Osteoblast (primary cell): Measurements from ENCODE around the gene ELL2. TPM values are rescaled to one million over a fixed set of nuclear protein-coding genes. Genes with fewer than 3 reads are reported as not detected.

Source experiments
- DNase-seq: peaks from one replicate; pipeline ENCODE4 v3.0.0; 2011; ENCODE audit warnings: low spot score, mixed read lengths; ENCODE audit not compliant: insufficient read length; ENCODE audit errors: missing footprints
- H2AFZ ChIP-seq: 2 replicates; pipeline ENCODE4 v1.6.0; 2011; ENCODE audit warnings: mild to moderate bottlenecking, low read length
- H3K27ac ChIP-seq: 2 replicates; pipeline ENCODE4 v1.5.1; 2011; ENCODE audit warnings: mild to moderate bottlenecking, low read depth, low read length, moderate library complexity
- H3K27me3 ChIP-seq: 2 replicates; pipeline ENCODE4 v1.6.0; 2012; ENCODE audit warnings: mild to moderate bottlenecking, control low read depth, inconsistent platforms, low read length, moderate library complexity; ENCODE audit not compliant: insufficient read depth
- H3K36me3 ChIP-seq: 2 replicates; pipeline ENCODE4 v1.5.1; 2011; ENCODE audit warnings: mild to moderate bottlenecking, low read length, control low read depth, moderate library complexity; ENCODE audit not compliant: insufficient read depth
- H3K4me1 ChIP-seq: 2 replicates; pipeline ENCODE4 v1.5.1; 2011; ENCODE audit warnings: mild to moderate bottlenecking, low read length, control low read depth, moderate library complexity; ENCODE audit not compliant: insufficient read depth
- H3K4me2 ChIP-seq: 2 replicates; pipeline ENCODE4 v1.6.0; 2011; ENCODE audit warnings: mild to moderate bottlenecking, low read length; ENCODE audit not compliant: insufficient read depth
- H3K4me3 ChIP-seq: fragments of 200-600 bp; sonication (generic); 3 replicates; pipeline ENCODE4 v1.5.1; 2012; ENCODE audit warnings: mild to moderate bottlenecking, low read length, inconsistent platforms; ENCODE audit not compliant: insufficient read depth
- H3K79me2 ChIP-seq: 2 replicates; pipeline ENCODE4 v1.6.0; 2012; ENCODE audit warnings: mild to moderate bottlenecking, low read length, control low read depth, inconsistent platforms; ENCODE audit not compliant: insufficient read depth
- H3K9me3 ChIP-seq: 2 replicates; pipeline ENCODE4 v1.5.1; 2011; ENCODE audit warnings: low read depth, low read length, control low read depth
- H4K20me1 ChIP-seq: 2 replicates; pipeline ENCODE4 v1.6.0; 2012; ENCODE audit warnings: mild to moderate bottlenecking, low read length, control low read depth; ENCODE audit not compliant: insufficient read depth
- total RNA-seq: library from RNA; depleted of rRNA; stranded (reverse); fragments of >200 nt; gene quantifications from 2 replicates; pipeline ENCODE4 v1.2.3, GENCODE V29; 2012
- TF ChIP-seq, protein P1 (sequence below): IDR thresholded peaks from 2 replicates; pipeline ENCODE4 v1.5.1; 2011; ENCODE audit warnings: mild to moderate bottlenecking, low read depth, low read length, moderate library complexity; ENCODE audit errors: extremely low read depth

Gene ELL2
- total RNA-seq, 1 donor, result 123 TPM

DNA sequence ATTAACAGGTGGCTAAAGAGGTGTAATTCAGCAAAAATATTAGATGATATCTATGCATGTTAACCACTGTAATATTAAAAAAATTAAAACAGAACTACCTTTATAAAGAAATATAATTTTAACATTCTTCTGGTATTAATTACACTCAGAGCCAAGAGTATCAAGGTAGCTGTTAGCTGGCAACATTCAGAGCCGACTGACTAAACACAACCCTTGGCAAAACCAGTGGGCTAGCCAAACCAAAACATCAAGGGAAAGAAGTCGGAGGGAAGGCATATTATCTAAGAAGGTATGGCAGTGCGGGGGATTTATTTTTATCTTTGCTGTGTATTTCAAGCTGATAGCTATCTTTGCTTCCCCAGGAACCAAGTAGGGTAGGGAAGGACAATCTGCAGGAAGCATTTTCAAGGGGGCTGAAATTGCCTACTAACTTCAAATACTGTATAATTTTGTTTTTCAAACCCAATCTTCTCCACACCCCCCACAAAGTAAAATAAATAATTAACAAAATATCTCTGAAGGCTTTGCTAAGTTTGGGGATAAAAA lies 24.0 kb downstream of the ELL2 start:
- H3K79me2 ChIP-seq, result peaks cover 95% of the 10 kb centered on the region
- H3K27me3 ChIP-seq, result no peaks in the 10 kb centered on the region
- H3K36me3 ChIP-seq, result peaks cover 20% of the 10 kb centered on the region
- H3K4me1 ChIP-seq, result peaks cover 40% of the 10 kb centered on the region
- H3K9me3 ChIP-seq, result no peaks in the 10 kb centered on the region
- H4K20me1 ChIP-seq, result peaks cover 44% of the 10 kb centered on the region
- no peak for DNase-seq
- no peak overlapping the region for H3K4me3 ChIP-seq
- no peak overlapping the region for H2AFZ ChIP-seq
- no peak overlapping the region for H3K27ac ChIP-seq
- no peak overlapping the region for H3K4me2 ChIP-seq
- TF ChIP-seq, protein P1, sequence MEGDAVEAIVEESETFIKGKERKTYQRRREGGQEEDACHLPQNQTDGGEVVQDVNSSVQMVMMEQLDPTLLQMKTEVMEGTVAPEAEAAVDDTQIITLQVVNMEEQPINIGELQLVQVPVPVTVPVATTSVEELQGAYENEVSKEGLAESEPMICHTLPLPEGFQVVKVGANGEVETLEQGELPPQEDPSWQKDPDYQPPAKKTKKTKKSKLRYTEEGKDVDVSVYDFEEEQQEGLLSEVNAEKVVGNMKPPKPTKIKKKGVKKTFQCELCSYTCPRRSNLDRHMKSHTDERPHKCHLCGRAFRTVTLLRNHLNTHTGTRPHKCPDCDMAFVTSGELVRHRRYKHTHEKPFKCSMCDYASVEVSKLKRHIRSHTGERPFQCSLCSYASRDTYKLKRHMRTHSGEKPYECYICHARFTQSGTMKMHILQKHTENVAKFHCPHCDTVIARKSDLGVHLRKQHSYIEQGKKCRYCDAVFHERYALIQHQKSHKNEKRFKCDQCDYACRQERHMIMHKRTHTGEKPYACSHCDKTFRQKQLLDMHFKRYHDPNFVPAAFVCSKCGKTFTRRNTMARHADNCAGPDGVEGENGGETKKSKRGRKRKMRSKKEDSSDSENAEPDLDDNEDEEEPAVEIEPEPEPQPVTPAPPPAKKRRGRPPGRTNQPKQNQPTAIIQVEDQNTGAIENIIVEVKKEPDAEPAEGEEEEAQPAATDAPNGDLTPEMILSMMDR, result no peak

DNA sequence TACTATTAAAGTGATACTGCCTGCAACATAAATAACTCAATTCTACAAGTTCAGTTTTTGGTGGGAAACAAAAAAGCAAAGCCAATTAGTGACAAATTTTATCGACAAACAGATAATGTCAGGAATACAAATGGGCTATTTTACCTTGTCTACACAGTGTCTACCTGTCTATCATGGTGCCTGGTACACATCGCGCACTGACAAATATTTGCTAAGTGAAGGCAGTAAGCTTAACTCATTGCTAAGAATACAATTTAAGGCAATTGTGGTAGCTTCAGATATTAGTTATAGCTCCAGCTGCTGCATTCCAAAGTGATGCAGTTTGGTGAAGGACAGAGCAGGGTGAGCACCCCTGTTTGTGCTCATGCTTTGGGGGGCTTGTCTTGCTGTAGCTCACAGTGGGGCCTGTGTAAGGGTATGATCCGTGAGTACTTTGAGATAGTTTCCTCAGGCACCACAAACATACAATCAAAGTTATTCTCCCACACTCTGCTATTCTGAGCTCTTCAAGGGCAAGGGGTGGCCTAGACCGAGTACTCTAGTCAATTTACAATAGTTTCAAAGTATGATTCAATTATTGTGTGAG lies 24.7 kb downstream of the ELL2 start:
- H3K4me2 ChIP-seq, result no peak overlapping the region
- peaks cover 97% of the 10 kb centered on the region for H3K79me2 ChIP-seq
- H3K27me3 ChIP-seq, result no peaks in the 10 kb centered on the region
- H3K36me3 ChIP-seq, result peaks cover 20% of the 10 kb centered on the region
- peaks cover 38% of the 10 kb centered on the region for H3K4me1 ChIP-seq
- H3K9me3 ChIP-seq, result no peaks in the 10 kb centered on the region
- peaks cover 39% of the 10 kb centered on the region for H4K20me1 ChIP-seq
- TF ChIP-seq, protein P1, result no peak
- H3K4me3 ChIP-seq, result no peak overlapping the region
- DNase-seq, result peak; percentile 71
- H3K27ac ChIP-seq, result peak overlapping the region; percentile 40
- no peak overlapping the region for H2AFZ ChIP-seq

DNA sequence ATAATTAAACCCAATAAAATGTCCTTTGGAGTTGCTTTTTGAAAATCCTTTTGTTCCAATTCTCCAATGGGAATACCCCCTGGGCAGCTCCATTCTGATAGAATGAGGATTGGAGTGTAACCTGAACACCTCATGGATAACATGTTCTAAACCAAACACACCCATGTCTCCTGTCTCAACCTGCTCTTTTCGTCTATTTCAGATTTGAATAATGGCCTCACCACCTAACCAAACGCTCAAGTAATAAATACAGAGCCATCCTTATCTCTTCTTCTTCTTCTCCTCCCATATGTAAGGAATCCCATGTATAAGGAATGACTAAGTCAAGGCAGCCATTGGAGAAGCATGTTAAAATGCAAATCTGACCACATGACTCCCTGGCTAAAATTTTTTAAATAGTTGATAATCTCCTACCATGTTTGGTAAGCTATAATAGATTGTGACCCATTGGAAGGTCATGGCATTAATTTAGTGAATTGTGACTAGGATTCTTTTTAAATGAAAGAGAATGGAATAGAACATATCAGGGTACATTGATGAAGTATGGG lies 26.0 kb downstream of the ELL2 start:
- Histone ChIP-seq H3K27me3 (no peaks in the 10 kb centered on the region), H3K9me3 (no peaks in the 10 kb centered on the region), H3K36me3 (peaks cover 23% of the 10 kb centered on the region), H3K4me1 (peaks cover 35% of the 10 kb centered on the region), H3K4me3 (no peak overlapping the region), H3K79me2 (peaks cover 96% of the 10 kb centered on the region), H4K20me1 (peaks cover 36% of the 10 kb centered on the region), H3K27ac (no peak overlapping the region), H3K4me2 (no peak overlapping the region), H2AFZ (no peak overlapping the region)
- TF ChIP-seq, protein P1, result no peak
- no peak for DNase-seq

DNA sequence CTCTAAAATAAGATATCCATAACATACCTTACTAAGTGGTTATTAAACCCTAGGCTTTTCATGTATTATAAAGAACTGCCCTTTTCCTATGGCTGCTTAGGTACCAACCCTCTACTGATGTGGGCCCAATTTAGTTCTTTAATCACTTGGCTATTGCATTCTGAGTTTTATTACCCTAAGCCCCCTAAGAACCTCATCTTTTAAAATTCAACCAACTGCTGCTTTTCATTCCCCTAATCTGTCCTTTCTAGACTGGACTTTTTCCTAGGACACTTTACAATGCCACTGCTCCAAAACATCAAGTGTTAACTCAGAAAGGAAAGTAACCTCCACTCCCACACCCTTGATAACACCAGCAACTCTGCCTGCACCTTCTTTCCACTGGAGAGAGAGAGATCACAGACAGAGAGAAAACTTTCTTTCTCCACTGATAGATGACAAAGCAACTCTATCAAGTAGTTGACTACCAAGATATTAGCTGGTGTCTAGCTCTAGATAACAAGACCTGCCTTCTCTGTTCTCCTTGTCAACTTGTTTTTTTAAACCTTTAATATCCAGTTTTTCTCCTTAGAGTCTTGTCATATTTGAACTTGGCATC lies 27.3 kb downstream of the ELL2 start:
- no peaks in the 10 kb centered on the region for H3K27me3 ChIP-seq
- H3K27ac ChIP-seq, result no peak overlapping the region
- H2AFZ ChIP-seq, result no peak overlapping the region
- peaks cover 37% of the 10 kb centered on the region for H3K4me1 ChIP-seq
- H3K9me3 ChIP-seq, result no peaks in the 10 kb centered on the region
- H3K36me3 ChIP-seq, result peaks cover 22% of the 10 kb centered on the region
- H3K79me2 ChIP-seq, result peaks cover 96% of the 10 kb centered on the region
- DNase-seq, result no peak
- H3K4me3 ChIP-seq, result no peak overlapping the region
- peaks cover 28% of the 10 kb centered on the region for H4K20me1 ChIP-seq
- H3K4me2 ChIP-seq, result no peak overlapping the region
- TF ChIP-seq, protein P1, result no peak
